HepG2 (cell line): ENCODE results near the gene ACP2. TPM values are rescaled to one million over a fixed set of nuclear protein-coding genes. Genes with fewer than 3 reads are reported as not detected.

ENCODE experiments used
- ATAC-seq: fragments of 200-7000 bp; cut with Tn5 transposase; 3 replicates; pipeline ENCODE4 v1.9.1; 2020; ENCODE audit warnings: mild to moderate bottlenecking, moderate library complexity
- BruUV-seq: library from RNA; stranded (reverse); fragments of 400-500 nt; replicated peaks from 2 replicates; lab custom pipeline; 2021; lab: Mats Ljungman, UMichigan
- CTCF ChIA-PET: fragments of 300-600 bp; formaldehyde crosslinking; extraction: SDS; loops from one replicate; lab custom pipeline; 2021; ENCODE audit warnings: low total read pairs, inconsistent platforms, low intra/inter-chr PET ratio; lab: Yijun Ruan, JAX
- POLR2A ChIA-PET: fragments of 350-600 bp; sonication (Branson Sonifier 250); formaldehyde crosslinking; loops from one replicate; lab custom pipeline; 2020; ENCODE audit warnings: antibody characterized with exemption, inconsistent platforms; lab: Yijun Ruan, JAX
- DNase-seq: peaks from one replicate; pipeline ENCODE4 v3.0.0-alpha.2; 2015; ENCODE audit warnings: low spot score
- FAIRE-seq: peaks from 3 replicates; lab custom pipeline; 2011; peaks lifted over from hg19 to GRCh38; lab: Jason Lieb, UNC
- H2AFZ ChIP-seq: one replicate; pipeline ENCODE4 v1.6.1; 2011; ENCODE audit warnings: low read length, inconsistent platforms
- H3K27ac ChIP-seq: fragments of 300-600 bp; 3 replicates; pipeline ENCODE4 v1.8.0; 2011; ENCODE audit warnings: mixed run types, mild to moderate bottlenecking, mixed read lengths, low read length, inconsistent platforms; ENCODE audit not compliant: insufficient read depth; ENCODE audit errors: extremely low read length
- H3K27me3 ChIP-seq, 2 experiments: fragments of 200-600 bp in 1 of 2; 2 replicates in 1 of 2; 3 replicates in 1 of 2; pipeline versions ENCODE4 v1.6.0 to v1.8.0; 2011; ENCODE audit warnings: low read length in 2 of 2, mild to moderate bottlenecking in 2 of 2, moderate library complexity in 2 of 2, inconsistent platforms in 1 of 2; ENCODE audit not compliant: insufficient read depth in 2 of 2, control insufficient read depth in 1 of 2
- H3K36me3 ChIP-seq, 2 experiments: fragments of 200-600 bp in 1 of 2; replicated peaks in 1 of 2; 2 replicates in 1 of 2; 3 replicates in 1 of 2; pipeline versions ENCODE4 v1.5.1 to v1.8.0; 2011; ENCODE audit warnings: low read length in 2 of 2, inconsistent platforms in 1 of 2; ENCODE audit not compliant: insufficient read depth in 2 of 2, control insufficient read depth in 1 of 2
- H3K4me1 ChIP-seq: 2 replicates; pipeline ENCODE4 v1.5.1; 2012; ENCODE audit warnings: low read length, inconsistent platforms; ENCODE audit not compliant: insufficient read depth
- H3K4me2 ChIP-seq: 2 replicates; pipeline ENCODE4 v1.6.0; 2011; ENCODE audit warnings: low read depth, low read length, inconsistent platforms
- H3K4me3 ChIP-seq, 3 experiments: fragments of 200-600 bp in 1 of 3; sonication (generic), shearing (Covaris generic) in 1 of 3; replicated peaks in 1 of 3; 2 replicates each; pipeline ENCODE4 v1.5.1; 2011 to 2016; ENCODE audit warnings: low read length in 3 of 3, inconsistent platforms in 2 of 3, low read depth in 2 of 3, mild to moderate bottlenecking in 2 of 3, control low read depth in 1 of 3, mixed read lengths in 1 of 3; ENCODE audit not compliant: insufficient read depth in 1 of 3
- H3K79me2 ChIP-seq: one replicate; pipeline ENCODE4 v1.6.1; 2011; ENCODE audit warnings: low read length, inconsistent platforms; ENCODE audit not compliant: insufficient read depth
- H3K9ac ChIP-seq: 2 replicates; pipeline ENCODE4 v1.6.0; 2011; ENCODE audit warnings: mild to moderate bottlenecking, low read depth, low read length, inconsistent platforms; ENCODE audit not compliant: insufficient read depth
- H3K9me3 ChIP-seq: 2 replicates; pipeline ENCODE4 v1.5.1; 2012; ENCODE audit warnings: mild to moderate bottlenecking, low read length
- H4K20me1 ChIP-seq: 2 replicates; pipeline ENCODE4 v1.6.0; 2011; ENCODE audit warnings: inconsistent platforms, mild to moderate bottlenecking, low read length, moderate library complexity; ENCODE audit not compliant: insufficient read depth
- FLYWCH1 ChIP-seq: sonication (generic); formaldehyde crosslinking; IDR thresholded peaks from 2 replicates; pipeline ENCODE4 v1.8.1; 2023; ENCODE audit warnings: mild to moderate bottlenecking, missing genetic modification reagents
- NFATC3 ChIP-seq: sonication (generic); formaldehyde crosslinking; IDR thresholded peaks from 2 replicates; pipeline ENCODE4 v1.5.1; 2020; ENCODE audit warnings: mild to moderate bottlenecking, missing genetic modification reagents
- NFYC ChIP-seq: IDR thresholded peaks from 2 replicates; pipeline ENCODE4 v1.6.1; 2016; ENCODE audit warnings: missing genetic modification reagents, missing compliant biosample characterization
- SAFB2 ChIP-seq: sonication (generic); formaldehyde crosslinking; IDR thresholded peaks from 2 replicates; pipeline ENCODE4 v1.5.1; 2020; ENCODE audit warnings: missing genetic modification reagents, low read depth, mild to moderate bottlenecking, borderline replicate concordance
- TFAP4 ChIP-seq: sonication (generic); IDR thresholded peaks from 2 replicates; pipeline ENCODE4 v1.6.1; 2016; ENCODE audit warnings: low read depth, borderline replicate concordance
- ZBTB34 ChIP-seq: sonication (generic); formaldehyde crosslinking; IDR thresholded peaks from 2 replicates; pipeline ENCODE4 v1.8.0; 2022; ENCODE audit warnings: mild to moderate bottlenecking, missing genetic modification reagents
- ZNF34 ChIP-seq: sonication (generic); formaldehyde crosslinking; IDR thresholded peaks from 2 replicates; pipeline ENCODE4 v1.4.0; 2020; ENCODE audit warnings: mild to moderate bottlenecking, missing genetic modification reagents, borderline replicate concordance
- ZNF562 ChIP-seq: sonication (generic); formaldehyde crosslinking; IDR thresholded peaks from 2 replicates; pipeline ENCODE4 v1.8.0; 2022; ENCODE audit warnings: missing genetic modification reagents, borderline replicate concordance
- ZNF570 ChIP-seq: sonication (generic); formaldehyde crosslinking; IDR thresholded peaks from 2 replicates; pipeline ENCODE4 v1.4.0; 2020; ENCODE audit warnings: mild to moderate bottlenecking, missing genetic modification reagents, borderline replicate concordance
- ZNF713 ChIP-seq: sonication (generic); formaldehyde crosslinking; IDR thresholded peaks from 2 replicates; pipeline ENCODE4 v1.4.0; 2020; ENCODE audit warnings: mild to moderate bottlenecking, missing genetic modification reagents
- ZNF776 ChIP-seq: sonication (generic); formaldehyde crosslinking; IDR thresholded peaks from 2 replicates; pipeline ENCODE4 v1.4.0; 2020; ENCODE audit warnings: mild to moderate bottlenecking, missing genetic modification reagents
- WGBS: methylation state at CpG from one replicate; pipeline ENCODE4 v1.1.6; 2017; ENCODE audit warnings: low lambda C conversion rate; 5-methylcytosine and 5-hydroxymethylcytosine counted together
- in situ Hi-C: cut with HindIII; loops from 2 replicates; pipeline ENCODE4 v1.10.0; 2017; ENCODE audit warnings: low pct_unique_long_range_greater_than_20kb; ENCODE audit not compliant: extremely low pct_ligation_motif_present
- intact Hi-C: fragments of 100-400 bp; cut with micrococcal nuclease; formaldehyde crosslinking; loops from one replicate; pipeline ENCODE4 v1.10.0; 2022; ENCODE audit not compliant: unreplicated experiment
- polyA plus RNA-seq, 8 experiments: library from polyadenylated mRNA; depleted of rRNA in 3 of 8; stranded (reverse) in 7 of 8; unstranded in 1 of 8; fragments of >200 nt; fragmentation: Illumina TruSeq in 4 of 8; extraction: Trizol in 4 of 8; gene quantifications; 2 replicates each; pipeline versions ENCODE4 v1.2.1 to v1.2.3, GENCODE V29; 2011 to 2016; ENCODE audit warnings: low read depth in 4 of 8, missing spikeins in 1 of 8, mixed read lengths in 1 of 8; ENCODE audit not compliant: insufficient read depth in 1 of 8
- total RNA-seq, 5 experiments: library from RNA; depleted of rRNA; stranded (reverse); fragments of >200 nt; fragmentation: Illumina TruSeq; extraction: Trizol; gene quantifications; 2 replicates each; pipeline ENCODE4 v1.2.3, GENCODE V29; 2016; ENCODE audit warnings: low read depth in 1 of 5
- TF ChIP-seq, protein P1 (sequence below): sonication (generic); formaldehyde crosslinking; conservative IDR thresholded peaks from 2 replicates; pipeline ENCODE4 v1.4.0; 2020; ENCODE audit warnings: missing genetic modification reagents

ACP2 gene
- total and polyA plus RNA-seq, 2 of the 13 experiments (the other 11 are each of a cell fraction or from before 2014, with no cell fraction given), result 17.7 to 20.2 TPM

- no peaks in the 10 kb centered on the region for H3K9me3 ChIP-seq
- peak overlapping the region; percentile 69 to 92 (median 85) for H3K4me3 ChIP-seq
- H2AFZ ChIP-seq, result no peak overlapping the region
- ATAC-seq, result peak; percentile 38
- TF ChIP-seq ZBTB34 (CRISPR knock-in tag) (0 out of 2 replicates have a peak, but pooled peaks have one; percentile 11), SAFB2 (0 out of 2 replicates have a peak, but pooled peaks have one; percentile 7), FLYWCH1 (CRISPR knock-in tag) (0 out of 2 replicates have a peak, but pooled peaks have one; percentile 51), TFAP4 (peak; percentile 82), NFATC3 (CRISPR knock-in tag) (no peak), NFYC (CRISPR knock-in tag) (no peak), ZNF776 (CRISPR knock-in tag) (no peak), ZNF34 (CRISPR knock-in tag) (0 out of 2 replicates have a peak, but pooled peaks have one; percentile 60), ZNF570 (CRISPR knock-in tag) (0 out of 2 replicates have a peak, but pooled peaks have one; percentile 26), ZNF713 (CRISPR knock-in tag) (0 out of 2 replicates have a peak, but pooled peaks have one; percentile 22), ZNF562 (CRISPR knock-in tag) (no peak)
- TF ChIP-seq, protein P1, sequence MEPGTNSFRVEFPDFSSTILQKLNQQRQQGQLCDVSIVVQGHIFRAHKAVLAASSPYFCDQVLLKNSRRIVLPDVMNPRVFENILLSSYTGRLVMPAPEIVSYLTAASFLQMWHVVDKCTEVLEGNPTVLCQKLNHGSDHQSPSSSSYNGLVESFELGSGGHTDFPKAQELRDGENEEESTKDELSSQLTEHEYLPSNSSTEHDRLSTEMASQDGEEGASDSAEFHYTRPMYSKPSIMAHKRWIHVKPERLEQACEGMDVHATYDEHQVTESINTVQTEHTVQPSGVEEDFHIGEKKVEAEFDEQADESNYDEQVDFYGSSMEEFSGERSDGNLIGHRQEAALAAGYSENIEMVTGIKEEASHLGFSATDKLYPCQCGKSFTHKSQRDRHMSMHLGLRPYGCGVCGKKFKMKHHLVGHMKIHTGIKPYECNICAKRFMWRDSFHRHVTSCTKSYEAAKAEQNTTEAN, result 0 out of 2 replicates have a peak, but pooled peaks have one; percentile 8
- no peaks in the 10 kb centered on the region; a peak in 1 of 5 replicates for H3K27me3 ChIP-seq
- intact Hi-C loops, result no loop called here
- BruUV-seq, result TSS peak; percentile 81
- in situ Hi-C loops, result loop anchor here (5.0 kb wide), 1 partner anchor 71 kb away; the partner anchor contains the start of gene ARFGAP2
- peak overlapping the region; percentile 84 for H3K9ac ChIP-seq
- POLR2A ChIA-PET, result interaction anchor here (0.9 to 4.1 kb wide), 19 partner anchors 10 to 654 kb away, joined by 3 to 106 read pairs (median 11); partner anchors contain the start of genes AMBRA1, ARFGAP2, CSTPP1 and DDB2
- H3K4me2 ChIP-seq, result peak overlapping the region; percentile 88
- no peaks in the 10 kb centered on the region for H4K20me1 ChIP-seq
- H3K27ac ChIP-seq, result peak overlapping the region; percentile 94
- H3K36me3 ChIP-seq, result peaks cover 6 to 16% of the 10 kb centered on the region in 2 experiments; a peak in 3 of 5 replicates
- DNase-seq, result no peak
- 3% methylated on average over 6 of the region's 7 CpGs for WGBS
- CTCF ChIA-PET, result no interaction called here
- H3K4me1 ChIP-seq, result peaks cover 69% of the 10 kb centered on the region
- H3K79me2 ChIP-seq, result peaks cover 39% of the 10 kb centered on the region
- no peak for FAIRE-seq
Measured at GRCh38 chr11:47248304-47248663, 330 bp downstream of the ACP2 start.
